ENCODE measurements around the gene USP34. TPM values are rescaled to one million over a fixed set of nuclear protein-coding genes. Genes with fewer than 3 reads are reported as not detected.

The USP34 gene
- total and polyA plus RNA-seq, 2 donors from 2014 or later = 37.2 to 112 TPM

- H3K36me3 ChIP-seq (ENCODE audit: control insufficient read depth in 2 of 3, insufficient read depth in 3 of 3, low read length in 3 of 3) = peaks cover 0 to 7% (median 6%) of the 10 kb centered on the region in 3 donors
- H3K9me3 ChIP-seq (ENCODE audit: control insufficient read depth in 2 of 3, insufficient read depth in 1 of 3, low read length in 3 of 3) = no peaks in the 10 kb centered on the region
- TF ChIP-seq CTCF (IDR thresholded peaks at IDR 0.05; ENCODE audit: borderline replicate concordance, extremely low read depth, insufficient read depth) = no peak
- H3K4me1 ChIP-seq (ENCODE audit: control insufficient read depth in 2 of 3, insufficient read depth in 2 of 3, low read depth in 1 of 3, low read length in 3 of 3) = no peaks in the 10 kb centered on the region
- H3K4me3 ChIP-seq (ENCODE audit: low read length in 3 of 3) = no peak overlapping the region
- no peak overlapping the region for H3K27ac ChIP-seq (ENCODE audit: low read depth in 2 of 2, low read length in 2 of 2)
- H3K27me3 ChIP-seq (ENCODE audit: control insufficient read depth, insufficient read depth, low read length) = no peaks in the 10 kb centered on the region
- intact Hi-C loops (cut with DNase I) = no loop called here
- FAIRE-seq = no peak
- no peak overlapping the region for H3K9ac ChIP-seq (ENCODE audit: low read length in 3 of 3)
- no peak for DNase-seq
These were observed 198.3 kb downstream of the USP34 start for GRCh38 chr2:61272421-61273070.

GRCh38 chr2:61268249-61268648, 202.6 kb downstream of the USP34 start:
- Histone ChIP-seq H3K9ac (ENCODE audit: low read length in 3 of 3) (no peak overlapping the region), H3K27me3 (ENCODE audit: control insufficient read depth, insufficient read depth, low read length) (no peaks in the 10 kb centered on the region), H3K9me3 (ENCODE audit: control insufficient read depth in 2 of 3, insufficient read depth in 1 of 3, low read length in 3 of 3) (no peaks in the 10 kb centered on the region), H3K4me1 (ENCODE audit: control insufficient read depth in 2 of 3, insufficient read depth in 2 of 3, low read depth in 1 of 3, low read length in 3 of 3) (no peaks in the 10 kb centered on the region), H3K4me3 (ENCODE audit: low read length in 3 of 3) (no peak overlapping the region), H3K36me3 (ENCODE audit: control insufficient read depth in 2 of 3, insufficient read depth in 3 of 3, low read length in 3 of 3) (peaks cover 0 to 3% (median 3%) of the 10 kb centered on the region in 3 donors), H3K27ac (ENCODE audit: low read depth in 2 of 2, low read length in 2 of 2) (no peak overlapping the region)
- intact Hi-C loops (cut with DNase I) = no loop called here
- TF ChIP-seq CTCF (IDR thresholded peaks at IDR 0.05; ENCODE audit: borderline replicate concordance, extremely low read depth, insufficient read depth) = no peak
- DNase-seq (no peak), FAIRE-seq (no peak)

- FAIRE-seq = no peak
These were observed 204.0 kb downstream of the USP34 start for GRCh38 chr2:61266632-61267505.

More at GRCh38 chr2:61266632-61267505, 204.0 kb downstream of the USP34 start:
- Histone ChIP-seq H3K4me3 (ENCODE audit: low read length in 3 of 3) (no peak overlapping the region), H3K9me3 (ENCODE audit: control insufficient read depth in 2 of 3, insufficient read depth in 1 of 3, low read length in 3 of 3) (no peaks in the 10 kb centered on the region), H3K36me3 (ENCODE audit: control insufficient read depth in 2 of 3, insufficient read depth in 3 of 3, low read length in 3 of 3) (peaks cover 0 to 7% (median 3%) of the 10 kb centered on the region in 3 donors), H3K27me3 (ENCODE audit: control insufficient read depth, insufficient read depth, low read length) (no peaks in the 10 kb centered on the region), H3K4me1 (ENCODE audit: control insufficient read depth in 2 of 3, insufficient read depth in 2 of 3, low read depth in 1 of 3, low read length in 3 of 3) (no peaks in the 10 kb centered on the region), H3K27ac (ENCODE audit: low read depth in 2 of 2, low read length in 2 of 2) (no peak overlapping the region), H3K9ac (ENCODE audit: low read length in 3 of 3) (no peak overlapping the region)
- intact Hi-C loops (cut with DNase I) = no loop called here
- no peak for DNase-seq
- TF ChIP-seq CTCF (IDR thresholded peaks at IDR 0.05; ENCODE audit: borderline replicate concordance, extremely low read depth, insufficient read depth) = no peak

Data from kidney (tissue), 14 donors.